K562 (cell line): ENCODE data around the gene SCYL1. TPM values are rescaled to one million over a fixed set of nuclear protein-coding genes. Genes with fewer than 3 reads are reported as not detected.

Source experiments
- CBFA2T2 ChIP-seq: fragments of 450-650 bp; conservative IDR thresholded peaks from 2 replicates; pipeline ENCODE4 v1.6.1; 2017; ENCODE audit warnings: mild to moderate bottlenecking
- DDX20 ChIP-seq: fragments of 450-650 bp; IDR thresholded peaks from 2 replicates; pipeline ENCODE4 v1.6.1; 2016; ENCODE audit warnings: missing genetic modification characterization, low read depth, mild to moderate bottlenecking, missing compliant biosample characterization, moderate library complexity
- DPF2 ChIP-seq: fragments of 450-650 bp; IDR thresholded peaks from 2 replicates; pipeline ENCODE4 v1.6.1; 2016
- HDAC6 ChIP-seq: IDR thresholded peaks from 2 replicates; pipeline ENCODE4 v1.6.1; 2012; ENCODE audit warnings: low read depth, mild to moderate bottlenecking, control low read depth, inconsistent platforms, low read length, moderate library complexity
- HMG20B ChIP-seq: fragments of 250-450 bp; sonication (Bioruptor Pico); IDR thresholded peaks from 2 replicates; pipeline ENCODE4 v1.5.0; 2021; ENCODE audit warnings: mild to moderate bottlenecking
- HMGXB4 ChIP-seq: sonication (generic); formaldehyde crosslinking; IDR thresholded peaks from 2 replicates; pipeline ENCODE4 v1.8.1; 2023; ENCODE audit warnings: mild to moderate bottlenecking, missing genetic modification reagents
- ILK ChIP-seq: fragments of 450-650 bp; IDR thresholded peaks from 2 replicates; pipeline ENCODE4 v1.6.1; 2016; ENCODE audit warnings: missing genetic modification characterization, low read depth, mild to moderate bottlenecking, missing compliant biosample characterization, moderate library complexity, borderline replicate concordance
- KAT7 ChIP-seq: sonication (generic); formaldehyde crosslinking; IDR thresholded peaks from 2 replicates; pipeline ENCODE4 v1.8.0; 2022; ENCODE audit warnings: missing genetic modification reagents, mild to moderate bottlenecking, borderline replicate concordance
- KAT8 ChIP-seq: fragments of 450-650 bp; IDR thresholded peaks from 2 replicates; pipeline ENCODE4 v1.6.1; 2016; ENCODE audit warnings: low read depth, mild to moderate bottlenecking
- KHSRP ChIP-seq: fragments of 450-650 bp; IDR thresholded peaks from 2 replicates; pipeline ENCODE4 v1.6.1; 2017
- KLF10 ChIP-seq: fragments of 250-450 bp; sonication (Bioruptor Pico); IDR thresholded peaks from 2 replicates; pipeline ENCODE4 v1.6.1; 2021; ENCODE audit warnings: matching md5 sums
- MTA2 ChIP-seq: fragments of 450-650 bp; IDR thresholded peaks from 2 replicates; pipeline ENCODE4 v1.6.1; 2016; ENCODE audit warnings: low read depth
- NCOA6 ChIP-seq: fragments of 450-650 bp; IDR thresholded peaks from 2 replicates; pipeline ENCODE4 v1.6.1; 2017; ENCODE audit warnings: mild to moderate bottlenecking
- NKRF ChIP-seq: fragments of 450-650 bp; IDR thresholded peaks from 2 replicates; pipeline ENCODE4 v1.6.1; 2016; ENCODE audit warnings: borderline replicate concordance
- RBM25 ChIP-seq: fragments of 200-400 bp; formaldehyde crosslinking; IDR thresholded peaks from 2 replicates; pipeline ENCODE4 v1.6.1; 2018; ENCODE audit warnings: low read length, low read depth, moderate library complexity; ENCODE audit not compliant: severe bottlenecking
- SOX6 ChIP-seq: fragments of 450-650 bp; IDR thresholded peaks from 2 replicates; pipeline ENCODE4 v1.6.1; 2014; ENCODE audit warnings: mild to moderate bottlenecking
- TEAD2 ChIP-seq: fragments of 450-650 bp; IDR thresholded peaks from 2 replicates; pipeline ENCODE4 v1.6.1; 2016; ENCODE audit warnings: missing genetic modification characterization, control low read depth, missing compliant biosample characterization
- XRCC3 ChIP-seq: fragments of 450-650 bp; IDR thresholded peaks from 2 replicates; pipeline ENCODE4 v1.6.1; 2017; ENCODE audit warnings: mild to moderate bottlenecking, moderate library complexity
- ZNF175 ChIP-seq: fragments of 200-800 bp; sonication (Bioruptor generic); IDR thresholded peaks from 2 replicates; pipeline ENCODE4 v1.6.1; 2016; ENCODE audit warnings: low read depth, mild to moderate bottlenecking, missing genetic modification characterization, missing compliant biosample characterization
- ZNF197 ChIP-seq: fragments of 200-800 bp; sonication (Bioruptor generic); IDR thresholded peaks from 2 replicates; pipeline ENCODE4 v1.6.1; 2016; ENCODE audit warnings: low read depth, missing genetic modification characterization, missing compliant biosample characterization
- ZNF212 ChIP-seq: fragments of 450-650 bp; formaldehyde crosslinking; IDR thresholded peaks from 2 replicates; pipeline ENCODE4 v1.4.0; 2020; ENCODE audit warnings: mild to moderate bottlenecking
- ZNF224 ChIP-seq: sonication (generic); formaldehyde crosslinking; IDR thresholded peaks from 2 replicates; pipeline ENCODE4 v1.8.0; 2022; ENCODE audit warnings: mild to moderate bottlenecking, missing genetic modification reagents
- ZNF395 ChIP-seq: fragments of 200-800 bp; sonication (Bioruptor generic); IDR thresholded peaks from 2 replicates; pipeline ENCODE4 v1.6.1; 2017; ENCODE audit warnings: missing genetic modification characterization, missing compliant biosample characterization
- ZNF696 ChIP-seq: fragments of 250-450 bp; sonication (Bioruptor Pico); conservative IDR thresholded peaks from 2 replicates; pipeline ENCODE4 v1.4.0; 2020; ENCODE audit warnings: mild to moderate bottlenecking, moderate library complexity
- polyA plus RNA-seq, 8 experiments: library from polyadenylated mRNA; depleted of rRNA in 4 of 8; stranded (reverse) in 5 of 8; unstranded in 3 of 8; fragments of >200 nt; fragmentation: Nextera tagmentation in 2 of 8; fragmentation: Illumina TruSeq in 1 of 8; extraction: Ambion mirVana in 2 of 8; extraction: Trizol in 1 of 8; gene quantifications; 2 replicates each; pipeline versions ENCODE4 v1.2.1 to v1.2.3, GENCODE V29; 2011 to 2014; ENCODE audit warnings: inconsistent platforms in 1 of 8, missing spikeins in 1 of 8
- total RNA-seq, 7 experiments: library from RNA; depleted of rRNA in 6 of 7; stranded (reverse); fragments of >200 nt in 6 of 7; fragmentation: Illumina TruSeq in 2 of 7; extraction: Trizol in 2 of 7; gene quantifications; 2 replicates each; pipeline versions ENCODE4 v1.2.1 to v1.2.3, GENCODE V29; 2011 to 2021; ENCODE audit warnings: low replicate concordance in 1 of 7

Gene SCYL1
- total and polyA plus RNA-seq, 9 of the 15 experiments (the other 6 are each of a cell fraction or from before 2014, with no cell fraction given) = 1.9 to 145 (median 57.6) TPM

GRCh38 chr11:65500387-65501185, 24.3 kb upstream of the SCYL1 start (continued):
- no peak for TF ChIP-seq ZNF175 (CRISPR knock-in tag)
- no peak; the same call in none of the 2 replicates for TF ChIP-seq ZNF696 (CRISPR knock-in tag)
- no peak for TF ChIP-seq ZNF395 (CRISPR knock-in tag)
- peak; percentile 69; the same call in 1 of the 2 replicates for TF ChIP-seq KAT7 (CRISPR knock-in tag)
- TF ChIP-seq ILK (tag) = no peak
- TF ChIP-seq KHSRP = peak; percentile 79
- no peak for TF ChIP-seq DDX20 (tag)
- TF ChIP-seq HMGXB4 (CRISPR knock-in tag) = 0 out of 2 replicates have a peak, but pooled peaks have one; percentile 12
- no peak for TF ChIP-seq KLF10
- peak; percentile 28; the same call in 1 of the 2 replicates for TF ChIP-seq SOX6
- TF ChIP-seq ZNF197 (CRISPR knock-in tag) = no peak
- peak; percentile 72 for TF ChIP-seq ZNF212 (CRISPR knock-in tag)
- no peak for TF ChIP-seq CBFA2T2
- no peak for TF ChIP-seq NCOA6
- TF ChIP-seq RBM25 = no peak
- TF ChIP-seq HMG20B (CRISPR knock-in tag) = no peak
- no peak for TF ChIP-seq NKRF
- no peak for TF ChIP-seq MTA2
- no peak; the same call in none of the 2 replicates for TF ChIP-seq XRCC3
- TF ChIP-seq KAT8 = no peak; the same call in 1 of the 2 replicates
- no peak for TF ChIP-seq DPF2
- 0 out of 2 replicates have a peak, but pooled peaks have one; percentile 28 for TF ChIP-seq TEAD2 (tag)
- TF ChIP-seq HDAC6 = no peak
- 0 out of 2 replicates have a peak, but pooled peaks have one; percentile 15 for TF ChIP-seq ZNF224
